Prostate gland (tissue), 2 donors: Measurements from ENCODE around the gene A3GALT2.

Source experiments
- CTCF ChIP-seq, 4 experiments: fragments of 200-600 bp in 2 of 4; fragments of 450-650 bp in 2 of 4; sonication (generic) in 2 of 4; IDR thresholded peaks; 1 replicate in 3 of 4; 2 replicates in 1 of 4; pipeline ENCODE4 v1.5.1; 2016 to 2019; ENCODE audit warnings: antibody characterized with exemption in 4 of 4, mild to moderate bottlenecking in 2 of 4, moderate library complexity in 2 of 4
- POLR2AphosphoS5 ChIP-seq: sonication (generic); formaldehyde crosslinking; IDR thresholded peaks from one replicate; pipeline ENCODE4 v1.6.1; 2017; ENCODE audit warnings: antibody characterized with exemption

GRCh38 chr1:33323663-33324477, 3.0 kb upstream of the A3GALT2 start:
- TF ChIP-seq CTCF (IDR thresholded peaks at IDR 0.05) (no peak), POLR2AphosphoS5 (no peak)
